DMS153 treated with DMSO at 0.1 percent for 48 hours (cell line): ENCODE measurements around the gene PRX.
"Not testable (repeated sequence)": the region's sequence is repeated elsewhere in the genome, so short reads cannot be mapped to it uniquely, and the experiment has no call there.

Source experiments
- DNase-seq: peaks from one replicate; lab custom pipeline; 2025; ENCODE audit not compliant: unreplicated experiment; lab: John Stamatoyannopoulos, UW

PRX gene

GRCh38 chr19:40414542-40415535, 1.7 kb upstream of the PRX start:
- DNase-seq, result no peak

- no peak for DNase-seq
Observed at GRCh38 chr19:40412866-40413265, 312 bp downstream of the PRX start.

GRCh38 chr19:40411958-40412499, 1.1 kb downstream of the PRX start:
- no peak for DNase-seq

GRCh38 chr19:40411125-40411842, 1.9 kb downstream of the PRX start:
- no peak for DNase-seq

- no peak for DNase-seq
Observed at GRCh38 chr19:40410030-40410389, 3.2 kb downstream of the PRX start.

- DNase-seq, result not testable (repeated sequence)
Observed at GRCh38 chr19:40408598-40408925, 4.6 kb downstream of the PRX start.

GRCh38 chr19:40407714-40408597, 5.2 kb downstream of the PRX start:
- DNase-seq, result no peak

GRCh38 chr19:40403262-40403984, 9.8 kb downstream of the PRX start:
- peak; percentile 38 for DNase-seq

- no peak for DNase-seq
Observed at GRCh38 chr19:40400559-40400958, 12.6 kb downstream of the PRX start.

GRCh38 chr19:40398417-40399131, 14.6 kb downstream of the PRX start:
- DNase-seq, result peak; percentile 8

GRCh38 chr19:40397568-40397906, 15.6 kb downstream of the PRX start:
- no peak for DNase-seq

GRCh38 chr19:40396886-40397567, 16.2 kb downstream of the PRX start:
- no peak for DNase-seq

GRCh38 chr19:40395956-40396355, 17.2 kb downstream of the PRX start:
- DNase-seq, result no peak

GRCh38 chr19:40394816-40395210, 18.4 kb downstream of the PRX start:
- no peak for DNase-seq

- DNase-seq, result no peak
Observed at GRCh38 chr19:40393894-40394815, 19.0 kb downstream of the PRX start.

- no peak for DNase-seq
Observed at GRCh38 chr19:40392894-40393517, 20.2 kb downstream of the PRX start.

GRCh38 chr19:40392123-40392522, 21.1 kb downstream of the PRX start:
- DNase-seq, result no peak
